Panc1 (cell line): ENCODE results near the gene BOK. TPM values are rescaled to one million over a fixed set of nuclear protein-coding genes. Genes with fewer than 3 reads are reported as not detected.

Experiments used
- ATAC-seq: fragments of 200-7000 bp; cut with Tn5 transposase; 2 replicates; pipeline ENCODE4 v1.9.1; 2020; ENCODE audit warnings: mild to moderate bottlenecking, moderate library complexity
- BruUV-seq: library from RNA; stranded (reverse); fragments of 400-500 nt; replicated peaks from 2 replicates; lab custom pipeline; 2021; lab: Mats Ljungman, UMichigan
- CTCF ChIA-PET: fragments of 300-600 bp; sonication (Branson Sonifier 250); formaldehyde crosslinking; loops from one replicate; lab custom pipeline; 2022; ENCODE audit warnings: antibody characterized with exemption; lab: Charles Lee
- POLR2A ChIA-PET: fragments of 300-600 bp; sonication (Branson Sonifier 250); formaldehyde crosslinking; loops from one replicate; lab custom pipeline; 2022; ENCODE audit warnings: antibody characterized with exemption; lab: Charles Lee
- DNase-seq: peaks from one replicate; pipeline ENCODE4 v3.0.0-alpha.2; 2010; ENCODE audit warnings: low read depth, low spot score
- H3K27ac ChIP-seq: 2 replicates; pipeline ENCODE4 v1.5.1; 2011; ENCODE audit warnings: mild to moderate bottlenecking, low read length, inconsistent platforms
- H3K27me3 ChIP-seq: fragments of 200-500 bp; sonication (Bioruptor generic); 2 replicates; pipeline ENCODE4 v1.6.0; 2014; ENCODE audit warnings: low read length, inconsistent platforms; ENCODE audit not compliant: control insufficient read depth, insufficient read depth
- H3K36me3 ChIP-seq: fragments of 200-500 bp; sonication (Bioruptor generic); 2 replicates; pipeline ENCODE4 v1.5.1; 2014; ENCODE audit warnings: inconsistent platforms, mild to moderate bottlenecking, low read length, moderate library complexity; ENCODE audit not compliant: control insufficient read depth, insufficient read depth
- H3K4me1 ChIP-seq: 2 replicates; pipeline ENCODE4 v1.5.1; 2011; ENCODE audit warnings: inconsistent platforms, mild to moderate bottlenecking, low read length, moderate library complexity; ENCODE audit not compliant: control insufficient read depth, insufficient read depth
- H3K4me3 ChIP-seq, 2 experiments: 2 replicates each; pipeline ENCODE4 v1.5.1; 2011 to 2012; ENCODE audit warnings: low read depth in 2 of 2, low read length in 2 of 2, mild to moderate bottlenecking in 2 of 2, inconsistent platforms in 1 of 2, moderate library complexity in 1 of 2
- H3K9me3 ChIP-seq: fragments of 200-500 bp; sonication (Bioruptor generic); 2 replicates; pipeline ENCODE4 v1.5.1; 2014; ENCODE audit warnings: low read depth, mild to moderate bottlenecking, inconsistent platforms, low read length, moderate library complexity; ENCODE audit not compliant: control insufficient read depth, insufficient read depth
- CTCF ChIP-seq: fragments of 450-650 bp; IDR thresholded peaks from 2 replicates; pipeline ENCODE4 v1.5.1; 2017; ENCODE audit warnings: mild to moderate bottlenecking
- POLR2AphosphoS5 ChIP-seq: IDR thresholded peaks from 2 replicates; pipeline ENCODE4 v1.6.1; 2012; ENCODE audit warnings: mild to moderate bottlenecking, low read depth, low read length, moderate library complexity
- REST ChIP-seq, 2 experiments: IDR thresholded peaks; 2 replicates each; pipeline ENCODE4 v1.6.1; 2011 to 2012; ENCODE audit warnings: low read depth in 2 of 2, control low read depth in 1 of 2, low read length in 1 of 2, mild to moderate bottlenecking in 1 of 2, moderate library complexity in 1 of 2; ENCODE audit not compliant: insufficient read depth in 1 of 2
- SIN3A ChIP-seq: IDR thresholded peaks from 2 replicates; pipeline ENCODE4 v1.6.1; 2012; ENCODE audit warnings: low read depth, mild to moderate bottlenecking, low read length, moderate library complexity, borderline replicate concordance; ENCODE audit not compliant: insufficient read depth
- TCF7L2 ChIP-seq: IDR thresholded peaks from 2 replicates; pipeline ENCODE4 v1.6.1; 2011; ENCODE audit warnings: mild to moderate bottlenecking, low read depth, low read length, inconsistent platforms
- in situ Hi-C: cut with HindIII; loops from 2 replicates; pipeline ENCODE4 v1.10.0; 2016; ENCODE audit warnings: low sequenced_read_pairs, low pct_unique_long_range_greater_than_20kb
- intact Hi-C: fragments of 100-400 bp; cut with micrococcal nuclease; formaldehyde crosslinking; loops from one replicate; pipeline ENCODE4 v1.10.0; 2022; ENCODE audit not compliant: unreplicated experiment
- total RNA-seq: library from RNA; stranded (reverse); gene quantifications from one replicate; pipeline ENCODE4 v1.2.1, GENCODE V29; 2021; ENCODE audit not compliant: unreplicated experiment

Gene BOK
- total RNA-seq, 1 experiment from 2014 or later, result 39.1 TPM

- H3K27me3 ChIP-seq, result no peaks in the 10 kb centered on the region
- H3K4me1 ChIP-seq, result no peaks in the 10 kb centered on the region
- intact Hi-C loops (no loop called here), in situ Hi-C loops (no loop called here)
- ChIA-PET POLR2A (interaction anchor here (0.6 kb wide), 2 partner anchors 9 to 44 kb away, joined by 3 read pairs; no protein-coding TSS in a partner anchor), CTCF (interaction anchor here (0.6 kb wide), 1 partner anchor 41 kb away, joined by 3 read pairs; no protein-coding TSS in a partner anchor)
- no peaks in the 10 kb centered on the region for H3K9me3 ChIP-seq
- peaks cover 3% of the 10 kb centered on the region; the same call in 1 of the 2 replicates for H3K36me3 ChIP-seq
- no peak overlapping the region for H3K4me3 ChIP-seq
- H3K27ac ChIP-seq, result no peak overlapping the region
- no TSS peak for BruUV-seq
- 0 out of 2 replicates have a peak, but pooled peaks have one; percentile 62 for ATAC-seq
- DNase-seq, result no peak
- TF ChIP-seq POLR2AphosphoS5, result no peak
- no peak for TF ChIP-seq REST (IDR thresholded peaks at IDR 0.05; ENCODE audit: insufficient read depth in 1 of 2, low read depth in 2 of 2, low read length in 1 of 2)
- TF ChIP-seq CTCF, result no peak
- no peak for TF ChIP-seq SIN3A
- no peak for TF ChIP-seq TCF7L2
Observed at GRCh38 chr2:241598487-241598886, 39.9 kb downstream of the BOK start.

- Histone ChIP-seq H3K9me3 (no peaks in the 10 kb centered on the region), H3K27ac (no peak overlapping the region), H3K4me1 (no peaks in the 10 kb centered on the region), H3K27me3 (no peaks in the 10 kb centered on the region), H3K36me3 (peaks cover 3% of the 10 kb centered on the region; the same call in 1 of the 2 replicates), H3K4me3 (no peak overlapping the region)
- in situ Hi-C loops (no loop called here), intact Hi-C loops (no loop called here)
- ChIA-PET POLR2A (no interaction called here), CTCF (no interaction called here)
- ATAC-seq, result no peak
- TF ChIP-seq CTCF, result no peak
- no peak for TF ChIP-seq REST (IDR thresholded peaks at IDR 0.05; ENCODE audit: insufficient read depth in 1 of 2, low read depth in 2 of 2, low read length in 1 of 2)
- no peak for TF ChIP-seq SIN3A
- TF ChIP-seq POLR2AphosphoS5, result no peak
- no peak for TF ChIP-seq TCF7L2
- no TSS peak for BruUV-seq
- DNase-seq, result no peak
Observed at GRCh38 chr2:241599615-241600014, 41.1 kb downstream of the BOK start.
